ENCODE data around the gene RCAN3.

DNA sequence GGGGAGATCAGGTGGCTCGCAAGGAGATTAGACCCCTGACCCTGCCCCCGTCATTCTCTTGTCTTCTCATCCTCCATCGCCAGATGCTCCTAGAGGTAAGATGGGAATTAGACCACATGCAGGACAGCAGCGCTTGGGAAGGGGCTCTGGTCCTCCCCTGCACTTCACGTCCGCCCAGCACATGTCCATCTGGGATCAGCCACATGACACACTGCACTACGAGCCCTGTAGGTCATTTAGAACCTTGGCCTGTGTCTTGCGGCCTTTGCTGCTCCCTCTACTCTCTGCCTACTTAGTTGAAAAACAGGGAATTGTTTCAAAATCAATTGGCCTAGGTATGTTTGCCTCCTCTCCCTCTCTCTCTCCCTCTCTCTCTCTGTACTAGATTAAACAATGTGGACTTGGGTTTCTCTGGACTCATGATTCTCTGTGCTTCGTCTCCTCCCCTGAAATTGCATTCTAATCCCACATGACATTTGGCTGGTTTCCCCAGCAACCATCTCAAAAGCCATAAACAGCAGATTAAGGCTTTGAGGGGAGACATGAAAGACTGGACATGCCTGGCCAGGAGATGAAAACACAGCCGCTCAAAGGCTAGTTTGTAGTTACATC is 49.4 kb downstream of the RCAN3 start:
- TF ChIP-seq POLR2A (IDR thresholded peaks at IDR 0.05; ENCODE audit: low read depth): no peak
- TF ChIP-seq, protein P1, sequence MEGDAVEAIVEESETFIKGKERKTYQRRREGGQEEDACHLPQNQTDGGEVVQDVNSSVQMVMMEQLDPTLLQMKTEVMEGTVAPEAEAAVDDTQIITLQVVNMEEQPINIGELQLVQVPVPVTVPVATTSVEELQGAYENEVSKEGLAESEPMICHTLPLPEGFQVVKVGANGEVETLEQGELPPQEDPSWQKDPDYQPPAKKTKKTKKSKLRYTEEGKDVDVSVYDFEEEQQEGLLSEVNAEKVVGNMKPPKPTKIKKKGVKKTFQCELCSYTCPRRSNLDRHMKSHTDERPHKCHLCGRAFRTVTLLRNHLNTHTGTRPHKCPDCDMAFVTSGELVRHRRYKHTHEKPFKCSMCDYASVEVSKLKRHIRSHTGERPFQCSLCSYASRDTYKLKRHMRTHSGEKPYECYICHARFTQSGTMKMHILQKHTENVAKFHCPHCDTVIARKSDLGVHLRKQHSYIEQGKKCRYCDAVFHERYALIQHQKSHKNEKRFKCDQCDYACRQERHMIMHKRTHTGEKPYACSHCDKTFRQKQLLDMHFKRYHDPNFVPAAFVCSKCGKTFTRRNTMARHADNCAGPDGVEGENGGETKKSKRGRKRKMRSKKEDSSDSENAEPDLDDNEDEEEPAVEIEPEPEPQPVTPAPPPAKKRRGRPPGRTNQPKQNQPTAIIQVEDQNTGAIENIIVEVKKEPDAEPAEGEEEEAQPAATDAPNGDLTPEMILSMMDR (IDR thresholded peaks at IDR 0.05): no peak

Measured in esophagus muscularis mucosa (tissue), 3 donors.